Mucosa of descending colon (tissue), 3 donors: ENCODE results near the gene DOK5. TPM values are rescaled to one million over a fixed set of nuclear protein-coding genes. Genes with fewer than 3 reads are reported as not detected.

Experiments
- ATAC-seq: fragments of 200-7000 bp; cut with Tn5 transposase; one replicate; pipeline ENCODE4 v1.9.1; 2020; ENCODE audit warnings: mild to moderate bottlenecking, moderate library complexity
- DNase-seq, 3 donors: peaks; one replicate each; pipeline ENCODE4 v3.0.0-alpha.2; 2020
- H3K36me3 ChIP-seq: fragments of 200-600 bp; one replicate; pipeline ENCODE4 v1.8.0; 2021; ENCODE audit warnings: low read depth, mild to moderate bottlenecking
- H3K4me1 ChIP-seq: fragments of 200-600 bp; one replicate; pipeline ENCODE4 v1.8.0; 2021; ENCODE audit warnings: low read depth, mild to moderate bottlenecking
- H3K4me3 ChIP-seq: fragments of 200-600 bp; one replicate; pipeline ENCODE4 v1.8.0; 2021; ENCODE audit warnings: mild to moderate bottlenecking
- H3K9me3 ChIP-seq: fragments of 200-600 bp; one replicate; pipeline ENCODE4 v1.8.0; 2021; ENCODE audit warnings: mild to moderate bottlenecking
- CTCF ChIP-seq: fragments of 200-600 bp; IDR thresholded peaks from one replicate; pipeline ENCODE4 v1.8.0; 2022; ENCODE audit warnings: antibody characterized with exemption, mild to moderate bottlenecking
- intact Hi-C, 2 donors: fragments of 100-400 bp; cut with DNase I in 1 of 2; cut with micrococcal nuclease in 1 of 2; formaldehyde crosslinking; loops; one replicate each; pipeline versions ENCODE4 v1.11.0 to v1.11.1; 2022; cut with DNase I, micrococcal nuclease
- total RNA-seq, 3 donors: library from RNA; stranded (reverse); fragmentation: NEBNext Ultra II Directional in 2 of 3; extraction: Animal tissue kit (Norgen Biotek cat#: 25700) in 2 of 3; gene quantifications; one replicate each; pipeline versions ENCODE4 v1.2.1 to v1.2.4, GENCODE V29; 2021 to 2023
- donor health status: DM: no; HTN: no; CAD: no; lungs with moderate emphysema.
- donor health status: DM: no; HTN: no; CAD: no.
- donor health status: DM: no; HTN: yes; CAD: no.

The DOK5 gene
- total RNA-seq, 3 donors from 2014 or later: 0.29 to 2.3 (median 0.67) TPM

- no peak for DNase-seq
- no peak for TF ChIP-seq CTCF
These were observed 75.5 kb downstream of the DOK5 start for GRCh38 chr20:54550776-54551396.

GRCh38 chr20:54554006-54554405 is 78.6 kb downstream of the DOK5 start:
- no peaks in the 10 kb centered on the region for H3K9me3 ChIP-seq
- H3K36me3 ChIP-seq: no peaks in the 10 kb centered on the region
- no peaks in the 10 kb centered on the region for H3K4me1 ChIP-seq
- ATAC-seq: no peak
- TF ChIP-seq CTCF: no peak
- no peak overlapping the region for H3K4me3 ChIP-seq
- intact Hi-C loops: no loop called here
- DNase-seq: no peak

More at GRCh38 chr20:54550776-54551396, 75.5 kb downstream of the DOK5 start:
- no peaks in the 10 kb centered on the region for H3K4me1 ChIP-seq
- H3K4me3 ChIP-seq: no peak overlapping the region
- H3K9me3 ChIP-seq: no peaks in the 10 kb centered on the region
- intact Hi-C loops: no loop called here
- no peaks in the 10 kb centered on the region for H3K36me3 ChIP-seq
- ATAC-seq: no peak

- no peak for TF ChIP-seq CTCF
- ATAC-seq: no peak
- H3K4me1 ChIP-seq: no peaks in the 10 kb centered on the region
- no peak overlapping the region for H3K4me3 ChIP-seq
- intact Hi-C loops: no loop called here
- no peaks in the 10 kb centered on the region for H3K9me3 ChIP-seq
- H3K36me3 ChIP-seq: no peaks in the 10 kb centered on the region
- DNase-seq: no peak
These were observed 79.8 kb downstream of the DOK5 start for GRCh38 chr20:54555150-54555549.

- TF ChIP-seq CTCF: no peak
- Histone ChIP-seq H3K4me1 (no peaks in the 10 kb centered on the region), H3K4me3 (no peak overlapping the region), H3K9me3 (no peaks in the 10 kb centered on the region), H3K36me3 (no peaks in the 10 kb centered on the region)
- no peak for ATAC-seq
- no peak for DNase-seq
- intact Hi-C loops: no loop called here
These were observed 81.0 kb downstream of the DOK5 start for GRCh38 chr20:54556406-54556805.

GRCh38 chr20:54557806-54558590 is 82.6 kb downstream of the DOK5 start:
- no peaks in the 10 kb centered on the region for H3K4me1 ChIP-seq
- H3K4me3 ChIP-seq: no peak overlapping the region
- TF ChIP-seq CTCF: no peak
- H3K9me3 ChIP-seq: no peaks in the 10 kb centered on the region
- no peaks in the 10 kb centered on the region for H3K36me3 ChIP-seq
- ATAC-seq (no peak), DNase-seq (no peak)
- intact Hi-C loops: no loop called here
